ENCODE data around the gene MUC3A.

Gene MUC3A

DNA sequence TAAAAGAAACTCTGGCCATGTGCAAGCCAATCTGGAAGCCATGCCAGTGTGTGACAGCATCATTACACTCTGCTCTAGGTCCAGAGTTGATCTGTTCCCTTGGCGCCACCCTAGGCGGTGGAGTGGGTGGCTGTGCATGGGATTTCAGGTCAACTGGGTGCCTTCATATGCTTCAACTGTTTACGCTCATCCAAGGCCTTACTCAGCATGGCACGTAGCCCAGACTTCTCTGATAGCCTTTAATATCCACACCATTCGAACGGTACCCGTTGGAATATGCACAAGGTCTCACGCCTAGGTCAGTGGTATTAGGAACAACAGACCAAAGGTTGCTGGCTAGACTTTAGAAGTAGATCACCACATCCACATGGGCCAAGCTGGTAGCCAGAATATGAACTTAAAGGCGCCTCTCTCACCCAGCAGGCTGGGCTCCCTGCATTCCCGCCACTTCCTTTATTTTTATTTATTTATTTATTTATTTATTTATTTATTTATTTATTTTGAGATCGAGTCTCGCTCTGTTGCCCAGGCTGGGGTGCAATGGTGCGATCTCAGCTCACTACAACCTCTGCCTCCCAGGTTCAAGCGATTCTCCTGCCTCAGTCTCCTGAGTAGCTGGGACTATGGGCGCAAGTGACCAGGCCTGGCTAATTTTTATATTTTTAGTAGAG, 35.0 kb upstream of the MUC3A start (continued):
- TF ChIP-seq ZNF488 (tag by site-specific recombination; IDR thresholded peaks at IDR 0.05): no peak
- no peak for TF ChIP-seq ZNF530 (tag by site-specific recombination; IDR thresholded peaks at IDR 0.05; ENCODE audit: low read depth)
- TF ChIP-seq ZIC2 (tag by site-specific recombination; IDR thresholded peaks at IDR 0.05): no peak
- no peak for TF ChIP-seq ZNF830 (tag by site-specific recombination; IDR thresholded peaks at IDR 0.05; ENCODE audit: low read depth)
- TF ChIP-seq ZXDB (tag by site-specific recombination; IDR thresholded peaks at IDR 0.05): peak; percentile 52; the same call in 1 of the 2 replicates
- TF ChIP-seq, protein P1, sequence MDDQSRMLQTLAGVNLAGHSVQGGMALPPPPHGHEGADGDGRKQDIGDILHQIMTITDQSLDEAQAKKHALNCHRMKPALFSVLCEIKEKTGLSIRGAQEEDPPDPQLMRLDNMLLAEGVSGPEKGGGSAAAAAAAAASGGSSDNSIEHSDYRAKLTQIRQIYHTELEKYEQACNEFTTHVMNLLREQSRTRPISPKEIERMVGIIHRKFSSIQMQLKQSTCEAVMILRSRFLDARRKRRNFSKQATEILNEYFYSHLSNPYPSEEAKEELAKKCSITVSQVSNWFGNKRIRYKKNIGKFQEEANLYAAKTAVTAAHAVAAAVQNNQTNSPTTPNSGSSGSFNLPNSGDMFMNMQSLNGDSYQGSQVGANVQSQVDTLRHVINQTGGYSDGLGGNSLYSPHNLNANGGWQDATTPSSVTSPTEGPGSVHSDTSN (CRISPR knock-in tag; IDR thresholded peaks at IDR 0.05): no peak
- TF ChIP-seq ZNF580 (tag by site-specific recombination; IDR thresholded peaks at IDR 0.05): no peak
- TF ChIP-seq SP7 (tag by site-specific recombination; IDR thresholded peaks at IDR 0.05): no peak
- no peak for TF ChIP-seq ZNF214 (tag by site-specific recombination; IDR thresholded peaks at IDR 0.05; ENCODE audit: borderline replicate concordance)
- peak; percentile 62 for TF ChIP-seq ZNF510 (tag by site-specific recombination; IDR thresholded peaks at IDR 0.05; ENCODE audit: insufficient replicate concordance)
- no peak for TF ChIP-seq ZBTB1 (tag by site-specific recombination; IDR thresholded peaks at IDR 0.05)
- TF ChIP-seq ZNF155 (tag by site-specific recombination; IDR thresholded peaks at IDR 0.05): no peak
- TF ChIP-seq ZNF785 (tag by site-specific recombination; IDR thresholded peaks at IDR 0.05): no peak
- peak; percentile 65 for TF ChIP-seq ZBTB11 (tag by site-specific recombination; conservative IDR thresholded peaks at IDR 0.05; ENCODE audit: low read depth)
- TF ChIP-seq ZNF776 (tag by site-specific recombination; IDR thresholded peaks at IDR 0.05; ENCODE audit: borderline replicate concordance): no peak
- TF ChIP-seq ZNF585B (tag by site-specific recombination; IDR thresholded peaks at IDR 0.05): no peak
- TF ChIP-seq HOXC10 (CRISPR knock-in tag; IDR thresholded peaks at IDR 0.05): no peak
- TF ChIP-seq HOXA7 (CRISPR knock-in tag; IDR thresholded peaks at IDR 0.05; ENCODE audit: borderline replicate concordance): no peak
- no peak for TF ChIP-seq ZBTB20 (tag by site-specific recombination; IDR thresholded peaks at IDR 0.05)
- TF ChIP-seq ZNF544 (tag by site-specific recombination; IDR thresholded peaks at IDR 0.05): no peak
- no peak for TF ChIP-seq ZNF335 (tag by site-specific recombination; conservative IDR thresholded peaks at IDR 0.05)
- no peak for TF ChIP-seq ZSCAN16 (tag by site-specific recombination; IDR thresholded peaks at IDR 0.05)
- no peak for TF ChIP-seq PATZ1 (tag by site-specific recombination; IDR thresholded peaks at IDR 0.05)
- no peak for TF ChIP-seq ZNF692 (tag by site-specific recombination; IDR thresholded peaks at IDR 0.05)
- TF ChIP-seq, protein P2, sequence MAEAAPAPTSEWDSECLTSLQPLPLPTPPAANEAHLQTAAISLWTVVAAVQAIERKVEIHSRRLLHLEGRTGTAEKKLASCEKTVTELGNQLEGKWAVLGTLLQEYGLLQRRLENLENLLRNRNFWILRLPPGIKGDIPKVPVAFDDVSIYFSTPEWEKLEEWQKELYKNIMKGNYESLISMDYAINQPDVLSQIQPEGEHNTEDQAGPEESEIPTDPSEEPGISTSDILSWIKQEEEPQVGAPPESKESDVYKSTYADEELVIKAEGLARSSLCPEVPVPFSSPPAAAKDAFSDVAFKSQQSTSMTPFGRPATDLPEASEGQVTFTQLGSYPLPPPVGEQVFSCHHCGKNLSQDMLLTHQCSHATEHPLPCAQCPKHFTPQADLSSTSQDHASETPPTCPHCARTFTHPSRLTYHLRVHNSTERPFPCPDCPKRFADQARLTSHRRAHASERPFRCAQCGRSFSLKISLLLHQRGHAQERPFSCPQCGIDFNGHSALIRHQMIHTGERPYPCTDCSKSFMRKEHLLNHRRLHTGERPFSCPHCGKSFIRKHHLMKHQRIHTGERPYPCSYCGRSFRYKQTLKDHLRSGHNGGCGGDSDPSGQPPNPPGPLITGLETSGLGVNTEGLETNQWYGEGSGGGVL (tag by site-specific recombination; IDR thresholded peaks at IDR 0.05): no peak

All from HEK293 (cell line).